GM10266 (cell line): Measurements from ENCODE around the gene KCTD12.

Experiments
- DNase-seq: peaks from one replicate; pipeline ENCODE4 v3.0.0; 2012; ENCODE audit errors: extremely low spot score
- CTCF ChIP-seq: IDR thresholded peaks from 2 replicates; pipeline ENCODE4 v1.5.1; 2012; ENCODE audit warnings: mild to moderate bottlenecking, low read depth; ENCODE audit not compliant: control insufficient read depth, insufficient read depth; ENCODE audit errors: missing control alignments

The KCTD12 gene

GRCh38 chr13:76832258-76832988, 53.8 kb downstream of the KCTD12 start:
- no peak for TF ChIP-seq CTCF
- DNase-seq = no peak

GRCh38 chr13:76830805-76831204, 55.4 kb downstream of the KCTD12 start:
- TF ChIP-seq CTCF = no peak
- DNase-seq = no peak
